GM21515 (cell line): ENCODE results near the gene NPDC1.
"Not testable (repeated sequence)": the region's sequence is repeated elsewhere in the genome, so short reads cannot be mapped to it uniquely, and the experiment has no call there.

ENCODE experiments used
- ATAC-seq: cut with Tn5 transposase; IDR thresholded peaks from one replicate; pipeline ENCODE4 v1.9.1; 2021; ENCODE audit not compliant: unreplicated experiment

Gene NPDC1

GRCh38 chr9:137041124-137041523 is 4.9 kb downstream of the NPDC1 start:
- ATAC-seq: no peak

DNA sequence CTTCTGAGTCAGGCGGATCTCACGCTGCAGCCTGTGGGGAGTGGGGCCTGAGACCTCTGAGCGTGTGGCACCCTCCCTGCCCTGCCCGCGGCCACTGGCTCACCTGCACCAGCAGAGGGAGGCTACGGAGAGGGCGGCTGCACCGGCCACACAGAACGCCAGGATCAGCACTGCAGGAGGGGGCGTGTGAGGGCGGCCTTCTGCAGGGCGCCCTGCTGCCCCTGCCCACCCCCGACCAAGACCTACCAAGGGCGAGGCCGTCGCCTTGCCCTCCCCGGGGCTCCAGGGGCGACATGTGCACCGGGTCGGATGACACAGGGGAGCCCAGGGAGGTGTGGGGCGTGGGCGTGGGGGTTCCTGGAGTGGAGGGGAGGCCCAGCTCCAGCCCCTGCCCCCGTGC is 5.4 kb downstream of the NPDC1 start:
- ATAC-seq: no peak

DNA sequence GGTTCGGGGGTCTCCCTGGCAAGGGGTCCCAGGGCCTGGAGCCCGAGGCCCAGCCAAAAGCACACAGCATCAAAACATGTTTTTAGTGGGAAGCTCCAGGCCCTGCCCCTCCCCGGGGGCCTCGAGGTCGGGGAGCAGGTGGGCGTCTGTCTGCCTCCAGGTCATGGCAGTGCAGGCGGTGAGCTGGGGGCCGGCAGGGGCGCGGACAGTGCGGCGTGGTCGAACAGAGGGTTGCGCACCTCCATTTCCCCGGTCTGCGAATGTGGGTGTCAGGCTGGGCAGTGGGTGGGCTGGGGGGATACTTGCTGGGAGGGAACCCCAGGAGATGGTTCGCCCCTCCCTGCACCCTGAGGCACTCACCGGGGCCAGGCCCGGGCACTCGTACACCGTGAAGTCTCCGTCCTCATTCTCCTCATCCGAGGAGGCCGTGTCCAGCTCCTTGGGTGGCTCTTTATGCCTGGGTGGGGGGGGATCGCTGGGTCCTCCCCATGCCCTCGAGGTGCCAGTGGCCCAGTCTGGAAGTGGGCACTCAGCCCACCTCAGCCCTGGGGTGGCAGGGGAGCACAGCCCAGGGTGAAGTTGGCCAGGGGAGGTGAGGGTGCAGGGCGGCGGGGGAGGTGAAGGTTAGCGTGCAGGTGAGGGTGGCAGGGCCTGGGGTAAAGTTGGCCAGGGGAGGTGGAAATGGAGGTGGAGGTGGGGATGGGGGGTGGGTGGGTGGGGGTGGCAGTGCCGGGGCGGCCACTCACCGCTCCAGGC is 6.2 kb downstream of the NPDC1 start:
- no peak for ATAC-seq

DNA sequence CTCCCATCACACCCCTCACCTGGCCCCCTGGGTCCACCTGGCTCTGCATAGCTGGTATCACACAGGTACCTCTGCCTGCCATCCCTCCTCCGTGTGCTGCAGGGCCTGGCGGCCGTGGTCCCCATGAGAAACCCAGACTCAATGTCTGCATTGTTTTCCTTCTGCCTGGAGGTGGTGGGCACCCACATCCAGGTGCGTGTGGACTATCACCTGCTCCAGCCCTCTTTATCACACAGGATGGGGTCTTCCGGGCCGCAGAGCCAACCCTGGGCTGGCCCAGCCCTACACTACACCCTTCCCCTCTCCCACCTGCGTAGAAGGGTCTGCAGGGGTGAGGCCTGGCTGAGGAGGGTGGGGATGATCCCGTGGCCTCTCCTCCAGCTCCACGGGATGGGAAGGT is 7.1 kb downstream of the NPDC1 start:
- ATAC-seq: no peak

- no peak for ATAC-seq
Measured at GRCh38 chr9:137037483-137037882, 8.5 kb downstream of the NPDC1 start.

GRCh38 chr9:137037035-137037434 is 8.9 kb downstream of the NPDC1 start:
- ATAC-seq: no peak

DNA sequence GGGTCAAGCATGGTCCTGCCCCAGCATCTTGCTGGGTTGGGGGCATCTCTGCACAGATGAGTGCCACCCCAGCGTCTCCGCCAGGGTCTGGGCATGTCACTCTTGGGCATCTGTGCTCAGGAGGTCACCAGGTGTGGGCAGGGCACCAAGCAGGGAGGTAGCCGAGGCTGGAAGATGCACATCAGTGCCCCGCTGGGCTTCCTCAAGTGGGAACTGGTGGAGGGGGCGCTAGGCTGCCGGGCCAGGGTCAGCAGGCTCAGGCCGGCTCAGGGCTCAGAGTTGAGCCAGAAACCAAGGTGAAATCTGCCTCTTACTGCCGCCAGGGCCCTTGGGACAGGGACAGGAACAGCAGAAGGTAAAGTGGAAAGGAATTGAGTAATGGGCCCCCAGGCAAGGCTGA is 10.0 kb downstream of the NPDC1 start:
- ATAC-seq: no peak

DNA sequence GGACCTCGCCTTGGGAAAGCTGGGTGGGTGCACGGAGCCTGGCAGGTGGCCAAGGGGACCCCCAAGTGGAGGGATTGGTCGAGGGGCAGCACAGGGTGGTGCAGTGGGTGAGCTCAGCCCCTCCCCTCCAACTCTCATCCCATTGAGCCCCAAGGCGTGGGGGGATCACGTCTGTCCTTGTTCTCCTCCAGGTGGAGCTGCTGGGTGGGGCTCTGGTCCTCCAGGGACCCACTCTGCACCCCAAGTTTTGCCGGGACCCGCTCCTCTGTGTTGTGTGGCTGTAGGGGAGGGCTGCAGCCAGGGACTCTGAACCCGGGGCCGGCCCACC is 10.5 kb downstream of the NPDC1 start:
- no peak for ATAC-seq

GRCh38 chr9:137034709-137035506 is 11.1 kb downstream of the NPDC1 start:
- ATAC-seq: peak; percentile 58

DNA sequence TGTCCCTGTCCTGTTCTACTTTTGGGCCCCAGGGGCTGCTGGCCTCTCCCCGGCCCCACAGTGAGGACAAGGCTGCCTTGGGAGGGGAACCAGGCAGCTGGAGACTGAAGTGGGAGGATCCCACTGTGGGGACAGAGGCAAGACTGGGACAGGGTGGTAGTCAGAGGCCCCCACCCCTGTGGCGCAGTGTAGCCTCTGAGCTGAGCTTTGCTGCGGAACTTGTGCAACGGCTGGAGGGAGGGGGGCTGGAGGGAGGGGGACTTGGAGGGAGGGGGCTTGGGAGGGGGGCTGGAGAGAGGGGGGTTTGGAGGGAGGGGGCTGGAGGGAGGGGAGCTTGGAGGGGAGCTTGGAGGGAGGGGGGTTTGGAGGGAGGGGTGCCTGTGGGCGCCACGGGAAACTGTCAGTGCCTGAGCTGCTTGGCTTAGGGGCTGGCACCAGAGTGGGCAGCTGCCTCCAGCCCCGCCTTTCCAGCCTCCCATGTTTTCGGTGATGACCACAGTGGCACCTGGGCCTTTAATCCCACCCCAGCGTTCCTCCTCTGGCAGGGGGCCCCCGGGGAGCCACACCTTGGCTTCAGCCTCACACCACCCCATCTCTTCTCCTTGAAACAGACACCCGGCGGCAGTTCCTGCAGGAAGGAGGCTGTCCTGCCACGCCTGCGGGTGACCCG is 11.8 kb downstream of the NPDC1 start:
- ATAC-seq: no peak

- not testable (repeated sequence) for ATAC-seq
Measured at GRCh38 chr9:137033481-137033880, 12.5 kb downstream of the NPDC1 start.

DNA sequence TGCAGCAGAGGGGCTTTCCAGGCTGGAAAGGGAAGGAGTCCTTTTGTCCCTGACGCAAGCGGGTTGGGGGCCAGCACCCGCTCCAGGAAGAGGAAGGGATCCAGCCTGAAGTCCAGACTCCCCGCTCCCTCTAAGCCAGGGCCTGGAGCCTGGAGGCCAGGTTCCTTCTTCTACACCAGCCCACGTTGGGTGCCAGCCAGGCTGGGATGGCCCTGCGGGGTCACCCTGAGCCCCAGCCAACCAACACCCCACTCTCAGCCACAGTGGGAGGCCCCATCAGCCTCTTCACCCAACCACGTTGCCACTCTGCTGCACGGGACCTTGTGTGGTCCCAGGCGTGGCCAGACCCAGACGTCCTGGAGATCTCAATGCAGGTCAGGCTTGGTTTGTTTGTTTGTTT is 13.1 kb downstream of the NPDC1 start:
- ATAC-seq: no peak

DNA sequence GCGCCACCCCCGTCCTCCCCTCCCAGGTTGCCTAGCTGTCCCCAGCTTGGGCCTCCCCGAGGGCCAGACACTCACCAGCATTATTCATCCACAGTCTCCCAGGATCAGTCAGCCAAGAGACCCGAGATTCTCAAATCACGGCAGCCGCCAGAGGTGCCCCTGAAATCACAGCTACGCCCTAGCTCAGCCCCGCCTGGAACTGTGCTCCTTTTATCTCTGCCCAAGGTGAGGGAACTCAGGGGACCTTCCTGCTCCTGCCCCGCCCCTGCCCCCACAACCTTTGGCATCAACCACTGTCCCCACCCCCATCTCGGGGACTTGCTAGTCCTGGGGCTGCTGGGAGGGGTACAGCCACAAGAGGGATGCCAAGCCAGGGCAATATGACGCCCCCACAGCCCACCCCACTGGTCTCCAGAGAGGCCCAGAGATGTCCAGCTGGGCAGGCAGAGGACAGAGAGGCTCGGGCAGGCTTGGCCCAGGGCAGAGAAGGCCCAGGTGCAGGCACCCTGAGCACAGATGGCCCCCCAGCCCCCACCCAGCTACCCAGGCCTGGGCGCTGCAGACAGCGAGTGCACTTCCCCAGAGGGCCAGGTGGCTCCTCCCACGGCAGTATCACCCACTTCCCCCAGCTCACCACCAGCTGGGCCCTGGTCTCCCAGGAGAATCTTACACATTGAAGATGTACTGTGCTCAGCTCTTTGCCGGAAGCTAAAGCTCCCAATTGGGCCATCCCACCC is 13.9 kb downstream of the NPDC1 start, which contains the start of gene FUT7:
FUT7 (minus strand) TSS at position 185 of the 737 bp plus-strand sequence; CDS start at position 88, 97 bp downstream.
- no peak for ATAC-seq

DNA sequence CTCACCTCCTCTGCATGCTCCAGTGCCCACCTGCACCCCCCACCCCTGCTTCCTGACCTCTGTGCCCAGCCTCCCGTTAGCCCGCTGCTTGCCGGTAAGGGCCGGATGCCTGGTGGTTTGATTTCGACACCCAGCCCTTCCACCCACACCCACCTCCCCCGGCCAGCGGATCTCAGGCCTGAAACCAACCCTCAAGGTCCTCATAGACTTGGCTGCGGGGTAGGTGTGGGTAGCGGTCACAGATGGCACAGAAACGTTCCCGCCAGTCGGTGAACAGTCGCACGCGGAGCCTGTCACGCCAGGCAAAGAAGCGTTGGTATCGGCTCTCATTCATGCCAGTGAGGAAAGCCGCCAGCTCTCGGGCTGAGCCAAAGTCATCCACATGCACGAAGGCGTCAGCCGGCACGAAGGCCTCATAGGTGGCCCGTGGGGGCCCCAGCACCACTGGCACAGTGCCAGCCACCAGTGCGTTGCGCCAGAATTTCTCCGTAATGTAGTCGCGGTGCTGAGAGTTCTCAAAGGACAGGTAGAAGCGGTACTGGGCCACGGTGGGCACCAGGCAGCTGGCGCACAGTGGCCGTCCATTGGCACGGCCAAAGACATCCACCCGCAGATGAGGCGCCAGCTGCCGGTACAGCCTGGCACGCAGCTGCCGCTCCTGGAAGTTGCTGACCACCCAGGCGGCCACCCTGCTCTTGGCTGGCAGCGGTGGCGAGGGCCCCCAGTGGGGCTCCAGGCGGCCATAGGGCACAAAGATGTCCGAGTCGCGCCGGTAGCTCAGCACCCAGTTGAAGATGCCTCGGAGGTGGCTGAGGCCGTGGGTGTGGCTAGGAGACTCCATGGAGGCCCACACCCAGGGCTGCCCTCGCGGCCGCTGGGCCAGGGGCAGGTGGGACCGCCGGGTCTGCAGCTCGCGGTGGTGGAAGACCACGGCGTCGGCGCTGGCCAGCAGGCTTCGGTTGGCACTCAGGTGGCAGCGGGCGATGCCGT is 15.1 kb downstream of the NPDC1 start:
- no peak for ATAC-seq

- no peak for ATAC-seq
Measured at GRCh38 chr9:137030006-137030405, 16.0 kb downstream of the NPDC1 start.

- no peak for ATAC-seq
Measured at GRCh38 chr9:137029058-137029936, 16.7 kb downstream of the NPDC1 start.

DNA sequence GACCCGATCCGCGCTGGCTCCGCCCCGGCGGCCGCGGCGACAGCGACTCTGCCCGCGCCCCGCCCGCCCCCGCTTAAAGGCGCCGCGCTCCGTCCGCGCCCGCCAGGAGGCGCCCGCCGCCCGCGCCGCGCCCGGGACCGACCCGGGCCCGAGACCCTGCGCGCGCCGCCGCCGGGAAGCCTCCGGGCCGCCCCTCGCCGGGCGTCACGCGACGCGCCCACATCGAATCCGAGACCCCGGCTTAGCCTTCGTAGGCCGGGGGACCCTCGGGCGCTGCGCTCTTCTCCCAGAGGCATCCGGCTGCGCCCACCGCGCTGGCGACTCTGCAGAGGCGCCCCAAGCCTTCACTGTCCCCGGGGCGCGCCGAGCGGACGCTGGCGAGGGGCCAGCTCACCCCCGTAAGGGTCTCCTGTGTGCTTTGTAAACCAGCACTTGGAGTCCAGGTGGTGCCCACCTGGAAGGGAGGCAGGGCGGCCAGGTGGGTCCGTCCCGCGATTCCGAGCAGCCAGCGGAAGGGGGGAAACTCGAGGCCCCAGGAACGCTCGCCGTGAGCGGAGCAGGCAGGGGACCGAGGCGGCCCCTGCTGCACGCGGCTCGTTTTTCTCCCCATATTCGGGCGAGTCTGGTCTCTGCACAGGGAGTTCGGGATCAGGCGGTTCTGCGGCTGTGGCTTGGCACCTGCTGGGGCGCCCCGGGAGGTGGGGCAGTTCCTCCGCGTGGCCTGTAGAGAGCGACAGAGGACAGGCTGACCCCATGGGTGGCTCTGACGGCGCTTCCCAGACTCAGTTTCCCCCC is 17.5 kb downstream of the NPDC1 start:
- ATAC-seq: no peak
